WTC11 (cell line): ENCODE measurements around the gene PAFAH2. TPM values are rescaled to one million over a fixed set of nuclear protein-coding genes. Genes with fewer than 3 reads are reported as not detected.

ENCODE experiments used
- ATAC-seq: fragments of 200-7000 bp; cut with Tn5 transposase; 2 replicates; pipeline ENCODE4 v1.10.0; 2021; ENCODE audit warnings: mild to moderate bottlenecking, moderate library complexity
- CTCF ChIA-PET: fragments of 300-600 bp; sonication (Branson Sonifier 250); formaldehyde crosslinking; loops from one replicate; lab custom pipeline; 2021; ENCODE audit warnings: antibody characterized with exemption; lab: Charles Lee
- POLR2A ChIA-PET: fragments of 350-600 bp; sonication (Branson Sonifier 250); formaldehyde crosslinking; loops from one replicate; lab custom pipeline; 2021; ENCODE audit warnings: antibody characterized with exemption; lab: Charles Lee
- DNase-seq: peaks from one replicate; pipeline ENCODE4 v3.0.0; 2021; ENCODE audit warnings: low spot score
- H3K27ac Mint-ChIP-seq: 2 replicates; pipeline ENCODE4 v1.8.0; 2021; ENCODE audit warnings: mixed read lengths
- H3K27me3 Mint-ChIP-seq: 2 replicates; pipeline ENCODE4 v1.8.0; 2021; ENCODE audit warnings: low read depth, mild to moderate bottlenecking, moderate library complexity, mixed read lengths
- H3K36me3 Mint-ChIP-seq: 2 replicates; pipeline ENCODE4 v1.8.0; 2021; ENCODE audit warnings: mixed read lengths
- H3K4me1 Mint-ChIP-seq: 2 replicates; pipeline ENCODE4 v1.8.0; 2022; ENCODE audit warnings: mixed read lengths
- H3K4me3 Mint-ChIP-seq: 2 replicates; pipeline ENCODE4 v1.8.0; 2021; ENCODE audit warnings: mild to moderate bottlenecking, moderate library complexity, mixed read lengths
- H3K9me3 Mint-ChIP-seq: 2 replicates; pipeline ENCODE4 v1.8.0; 2021; ENCODE audit warnings: mixed read lengths
- ATF3 ChIP-seq: sonication (generic); formaldehyde crosslinking; conservative IDR thresholded peaks from 2 replicates; pipeline ENCODE4 v1.8.1; 2022; ENCODE audit warnings: mild to moderate bottlenecking, missing genetic modification reagents
- CBFB ChIP-seq: sonication (generic); formaldehyde crosslinking; IDR thresholded peaks from 2 replicates; pipeline ENCODE4 v1.8.1; 2022; ENCODE audit warnings: mild to moderate bottlenecking, low read depth, missing genetic modification reagents
- FOXJ3 ChIP-seq: sonication (generic); formaldehyde crosslinking; IDR thresholded peaks from 2 replicates; pipeline ENCODE4 v1.9.0; 2021; ENCODE audit warnings: missing genetic modification reagents, mild to moderate bottlenecking, borderline replicate concordance
- KAT7 ChIP-seq: sonication (generic); formaldehyde crosslinking; IDR thresholded peaks from 2 replicates; pipeline ENCODE4 v1.8.1; 2023; ENCODE audit warnings: missing genetic modification reagents, mild to moderate bottlenecking, borderline replicate concordance
- NR2C2 ChIP-seq: sonication (generic); formaldehyde crosslinking; IDR thresholded peaks from 2 replicates; pipeline ENCODE4 v1.8.0; 2022; ENCODE audit warnings: mild to moderate bottlenecking, missing genetic modification reagents
- SMAD4 ChIP-seq: sonication (generic); formaldehyde crosslinking; IDR thresholded peaks from 2 replicates; pipeline ENCODE4 v1.8.0; 2022; ENCODE audit warnings: mild to moderate bottlenecking, missing genetic modification reagents
- SOX15 ChIP-seq: fragments of 250-450 bp; sonication (Bioruptor Pico); IDR thresholded peaks from 2 replicates; pipeline ENCODE4 v1.9.0; 2021; ENCODE audit warnings: mild to moderate bottlenecking
- TP53 ChIP-seq: sonication (generic); formaldehyde crosslinking; IDR thresholded peaks from 2 replicates; pipeline ENCODE4 v1.8.1; 2023; ENCODE audit warnings: mild to moderate bottlenecking, missing genetic modification reagents
- USF2 ChIP-seq: sonication (generic); formaldehyde crosslinking; IDR thresholded peaks from 2 replicates; pipeline ENCODE4 v1.8.1; 2023; ENCODE audit warnings: mild to moderate bottlenecking, missing genetic modification reagents, moderate library complexity
- ZNF121 ChIP-seq: sonication (generic); formaldehyde crosslinking; IDR thresholded peaks from 2 replicates; pipeline ENCODE4 v1.8.0; 2023; ENCODE audit warnings: missing genetic modification reagents
- ZNF138 ChIP-seq: sonication (generic); formaldehyde crosslinking; conservative IDR thresholded peaks from 2 replicates; pipeline ENCODE4 v1.8.1; 2022; ENCODE audit warnings: mild to moderate bottlenecking, moderate library complexity, missing genetic modification reagents
- ZNF317 ChIP-seq: sonication (generic); formaldehyde crosslinking; IDR thresholded peaks from 2 replicates; pipeline ENCODE4 v1.8.1; 2023; ENCODE audit warnings: low read depth, mild to moderate bottlenecking, moderate library complexity, missing genetic modification reagents, borderline replicate concordance
- ZNF416 ChIP-seq: fragments of 250-450 bp; sonication (Bioruptor Pico); IDR thresholded peaks from 2 replicates; pipeline ENCODE4 v1.9.0; 2021; ENCODE audit warnings: mild to moderate bottlenecking, inconsistent platforms
- ZNF671 ChIP-seq: fragments of 250-450 bp; sonication (Bioruptor Pico); IDR thresholded peaks from 2 replicates; pipeline ENCODE4 v1.8.0; 2021; ENCODE audit warnings: mild to moderate bottlenecking
- total RNA-seq: library from RNA; stranded (reverse); gene quantifications from 3 replicates; pipeline ENCODE4 v1.2.3, GENCODE V29; 2021
- TF ChIP-seq, protein P1 (sequence below): sonication (generic); formaldehyde crosslinking; IDR thresholded peaks from 2 replicates; pipeline ENCODE4 v1.8.1; 2023; ENCODE audit warnings: mild to moderate bottlenecking, missing genetic modification reagents
- TF ChIP-seq, protein P2 (sequence below): sonication (generic); formaldehyde crosslinking; IDR thresholded peaks from 2 replicates; pipeline ENCODE4 v1.8.0; 2022; ENCODE audit warnings: mild to moderate bottlenecking, missing genetic modification reagents
- TF ChIP-seq, protein P3 (sequence below): fragments of 250-450 bp; sonication (Bioruptor Pico); IDR thresholded peaks from 2 replicates; pipeline ENCODE4 v1.8.0; 2021; ENCODE audit warnings: mild to moderate bottlenecking
- TF ChIP-seq, protein P4 (sequence below): fragments of 250-450 bp; sonication (Bioruptor Pico); conservative IDR thresholded peaks from 2 replicates; pipeline ENCODE4 v1.9.0; 2021; ENCODE audit warnings: mild to moderate bottlenecking
- TF ChIP-seq, protein P5 (sequence below): sonication (generic); formaldehyde crosslinking; IDR thresholded peaks from 2 replicates; pipeline ENCODE4 v1.8.0; 2023; ENCODE audit warnings: missing genetic modification reagents
- TF ChIP-seq, protein P6 (sequence below): sonication (generic); formaldehyde crosslinking; IDR thresholded peaks from 2 replicates; pipeline ENCODE4 v1.8.1; 2022; ENCODE audit warnings: low read depth, missing genetic modification reagents, borderline replicate concordance

Gene PAFAH2
- total RNA-seq, 1 experiment from 2014 or later, result 11.5 TPM

DNA sequence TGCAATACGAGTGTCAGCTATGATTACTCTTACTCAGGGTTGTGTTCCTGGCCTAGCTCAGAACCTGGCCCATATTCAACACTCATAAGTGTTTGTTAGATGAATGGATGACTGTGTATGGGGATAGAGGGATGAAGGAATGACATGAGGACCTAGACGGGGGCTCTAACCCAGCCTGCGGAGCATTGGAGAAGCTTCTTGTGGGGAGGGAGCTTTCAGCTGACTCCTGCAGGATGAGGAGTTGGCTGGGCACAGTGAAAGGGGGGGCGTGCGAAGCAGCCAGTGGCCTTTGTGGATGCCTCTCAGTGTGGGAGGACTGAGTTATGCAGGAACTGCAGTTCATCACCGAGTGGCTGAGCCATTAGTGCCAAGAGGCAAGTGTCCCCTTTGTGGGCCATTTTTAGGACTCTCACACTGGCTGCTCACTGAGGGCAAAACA is 22.5 kb upstream of the PAFAH2 start:
- TF ChIP-seq, protein P1, sequence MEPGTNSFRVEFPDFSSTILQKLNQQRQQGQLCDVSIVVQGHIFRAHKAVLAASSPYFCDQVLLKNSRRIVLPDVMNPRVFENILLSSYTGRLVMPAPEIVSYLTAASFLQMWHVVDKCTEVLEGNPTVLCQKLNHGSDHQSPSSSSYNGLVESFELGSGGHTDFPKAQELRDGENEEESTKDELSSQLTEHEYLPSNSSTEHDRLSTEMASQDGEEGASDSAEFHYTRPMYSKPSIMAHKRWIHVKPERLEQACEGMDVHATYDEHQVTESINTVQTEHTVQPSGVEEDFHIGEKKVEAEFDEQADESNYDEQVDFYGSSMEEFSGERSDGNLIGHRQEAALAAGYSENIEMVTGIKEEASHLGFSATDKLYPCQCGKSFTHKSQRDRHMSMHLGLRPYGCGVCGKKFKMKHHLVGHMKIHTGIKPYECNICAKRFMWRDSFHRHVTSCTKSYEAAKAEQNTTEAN (CRISPR knock-in tag), result no peak
- no peak for TF ChIP-seq USF2 (CRISPR knock-in tag)
- no peak for TF ChIP-seq SOX15 (CRISPR knock-in tag)
- no peak for TF ChIP-seq ATF3 (CRISPR knock-in tag)
- TF ChIP-seq, protein P2, sequence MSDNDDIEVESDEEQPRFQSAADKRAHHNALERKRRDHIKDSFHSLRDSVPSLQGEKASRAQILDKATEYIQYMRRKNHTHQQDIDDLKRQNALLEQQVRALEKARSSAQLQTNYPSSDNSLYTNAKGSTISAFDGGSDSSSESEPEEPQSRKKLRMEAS (CRISPR knock-in tag), result no peak
- no peak for TF ChIP-seq ZNF138
- TF ChIP-seq, protein P3, sequence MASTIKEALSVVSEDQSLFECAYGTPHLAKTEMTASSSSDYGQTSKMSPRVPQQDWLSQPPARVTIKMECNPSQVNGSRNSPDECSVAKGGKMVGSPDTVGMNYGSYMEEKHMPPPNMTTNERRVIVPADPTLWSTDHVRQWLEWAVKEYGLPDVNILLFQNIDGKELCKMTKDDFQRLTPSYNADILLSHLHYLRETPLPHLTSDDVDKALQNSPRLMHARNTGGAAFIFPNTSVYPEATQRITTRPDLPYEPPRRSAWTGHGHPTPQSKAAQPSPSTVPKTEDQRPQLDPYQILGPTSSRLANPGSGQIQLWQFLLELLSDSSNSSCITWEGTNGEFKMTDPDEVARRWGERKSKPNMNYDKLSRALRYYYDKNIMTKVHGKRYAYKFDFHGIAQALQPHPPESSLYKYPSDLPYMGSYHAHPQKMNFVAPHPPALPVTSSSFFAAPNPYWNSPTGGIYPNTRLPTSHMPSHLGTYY (CRISPR knock-in tag), result no peak
- TF ChIP-seq, protein P4, sequence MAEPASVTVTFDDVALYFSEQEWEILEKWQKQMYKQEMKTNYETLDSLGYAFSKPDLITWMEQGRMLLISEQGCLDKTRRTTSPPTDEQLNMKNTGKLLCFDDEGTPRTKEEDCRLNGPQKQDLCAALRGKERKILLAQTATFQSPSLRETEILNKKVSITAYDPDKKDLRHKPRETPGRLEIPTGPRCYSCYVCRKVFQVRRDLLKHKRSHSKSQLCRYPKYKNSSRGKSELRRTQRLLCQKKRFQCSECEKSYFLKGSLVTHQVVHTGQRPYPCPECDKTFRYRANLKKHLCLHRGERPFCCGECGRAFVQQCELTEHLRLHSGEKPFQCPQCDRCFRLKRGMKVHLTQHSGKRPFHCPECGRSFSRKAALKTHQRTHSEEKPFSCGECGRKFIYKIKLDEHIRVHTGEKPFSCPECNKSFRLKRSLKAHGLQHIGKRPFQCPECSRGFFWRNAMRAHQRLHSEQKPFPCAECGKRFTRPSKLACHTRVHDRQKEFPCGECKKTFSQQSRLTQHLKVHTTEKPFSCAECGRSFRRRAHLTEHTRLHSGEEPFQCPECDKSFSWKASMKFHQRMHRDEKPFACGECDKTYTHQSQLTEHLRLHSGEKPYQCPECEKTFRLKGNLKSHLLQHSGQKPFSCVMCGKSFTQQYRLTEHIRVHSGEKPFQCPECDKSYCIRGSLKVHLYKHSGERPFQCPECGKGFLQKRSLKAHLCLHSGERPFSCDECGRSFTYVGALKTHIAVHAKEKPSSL (CRISPR knock-in tag), result no peak
- no peak for TF ChIP-seq ZNF121 (CRISPR knock-in tag)
- TF ChIP-seq ZNF317 (CRISPR knock-in tag), result no peak
- TF ChIP-seq, protein P5, sequence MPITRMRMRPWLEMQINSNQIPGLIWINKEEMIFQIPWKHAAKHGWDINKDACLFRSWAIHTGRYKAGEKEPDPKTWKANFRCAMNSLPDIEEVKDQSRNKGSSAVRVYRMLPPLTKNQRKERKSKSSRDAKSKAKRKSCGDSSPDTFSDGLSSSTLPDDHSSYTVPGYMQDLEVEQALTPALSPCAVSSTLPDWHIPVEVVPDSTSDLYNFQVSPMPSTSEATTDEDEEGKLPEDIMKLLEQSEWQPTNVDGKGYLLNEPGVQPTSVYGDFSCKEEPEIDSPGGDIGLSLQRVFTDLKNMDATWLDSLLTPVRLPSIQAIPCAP (CRISPR knock-in tag), result no peak
- no peak for TF ChIP-seq SMAD4 (CRISPR knock-in tag)
- TF ChIP-seq TP53, result no peak
- TF ChIP-seq ZNF671, result no peak
- ChIA-PET CTCF (interaction anchor here (1.3 to 4.3 kb wide), 5 partner anchors 10 to 124 kb away, joined by 4 to 27 read pairs (median 8); no protein-coding TSS in a partner anchor), POLR2A (no interaction called here)
- no peaks in the 10 kb centered on the region; the same call in 1 of the 2 replicates for H3K27me3 Mint-ChIP-seq
- H3K27ac Mint-ChIP-seq, result no peak overlapping the region
- peaks cover 28% of the 10 kb centered on the region for H3K4me1 Mint-ChIP-seq
- no peak for ATAC-seq
- no peaks in the 10 kb centered on the region for H3K9me3 Mint-ChIP-seq
- H3K4me3 Mint-ChIP-seq, result no peak overlapping the region
- H3K36me3 Mint-ChIP-seq, result no peaks in the 10 kb centered on the region
- no peak for DNase-seq

GRCh38 chr1:26019641-26020315 is 21.9 kb upstream of the PAFAH2 start:
- no peaks in the 10 kb centered on the region for H3K9me3 Mint-ChIP-seq
- no peak for ATAC-seq
- H3K4me3 Mint-ChIP-seq, result no peak overlapping the region
- no peaks in the 10 kb centered on the region; the same call in 1 of the 2 replicates for H3K27me3 Mint-ChIP-seq
- POLR2A ChIA-PET, result no interaction called here
- H3K27ac Mint-ChIP-seq, result no peak overlapping the region
- H3K4me1 Mint-ChIP-seq, result peaks cover 28% of the 10 kb centered on the region
- no peak for TF ChIP-seq CBFB (CRISPR knock-in tag)
- TF ChIP-seq ZNF121 (CRISPR knock-in tag), result no peak
- TF ChIP-seq KAT7 (CRISPR knock-in tag), result no peak
- TF ChIP-seq, protein P1 (CRISPR knock-in tag), result no peak
- TF ChIP-seq, protein P6, sequence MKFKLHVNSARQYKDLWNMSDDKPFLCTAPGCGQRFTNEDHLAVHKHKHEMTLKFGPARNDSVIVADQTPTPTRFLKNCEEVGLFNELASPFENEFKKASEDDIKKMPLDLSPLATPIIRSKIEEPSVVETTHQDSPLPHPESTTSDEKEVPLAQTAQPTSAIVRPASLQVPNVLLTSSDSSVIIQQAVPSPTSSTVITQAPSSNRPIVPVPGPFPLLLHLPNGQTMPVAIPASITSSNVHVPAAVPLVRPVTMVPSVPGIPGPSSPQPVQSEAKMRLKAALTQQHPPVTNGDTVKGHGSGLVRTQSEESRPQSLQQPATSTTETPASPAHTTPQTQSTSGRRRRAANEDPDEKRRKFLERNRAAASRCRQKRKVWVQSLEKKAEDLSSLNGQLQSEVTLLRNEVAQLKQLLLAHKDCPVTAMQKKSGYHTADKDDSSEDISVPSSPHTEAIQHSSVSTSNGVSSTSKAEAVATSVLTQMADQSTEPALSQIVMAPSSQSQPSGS, result no peak
- TF ChIP-seq FOXJ3 (CRISPR knock-in tag), result no peak
- no peak for TF ChIP-seq ZNF416 (CRISPR knock-in tag)
- TF ChIP-seq USF2 (CRISPR knock-in tag), result no peak
- TF ChIP-seq NR2C2, result no peak
- TF ChIP-seq, all 79 proteins: peak for 0
- H3K36me3 Mint-ChIP-seq, result no peaks in the 10 kb centered on the region
- DNase-seq, result no peak
- CTCF ChIA-PET, result interaction anchor here (1.3 to 4.3 kb wide), 5 partner anchors 9 to 124 kb away, joined by 4 to 27 read pairs (median 8); no protein-coding TSS in a partner anchor
